H9 (cell line): Measurements from ENCODE around the gene NOD1. TPM values are rescaled to one million over a fixed set of nuclear protein-coding genes. Genes with fewer than 3 reads are reported as not detected.

ENCODE experiments used
- DNase-seq: peaks from one replicate; pipeline ENCODE4 v3.0.0-alpha.2; 2017
- H2AFZ ChIP-seq: one replicate; pipeline ENCODE4 v1.6.1; 2013; ENCODE audit warnings: mild to moderate bottlenecking, low read length, control low read depth, moderate library complexity
- H2AK5ac ChIP-seq: 2 replicates; pipeline ENCODE4 v1.6.1; 2013; ENCODE audit warnings: low read length, control low read depth, mixed read lengths; ENCODE audit not compliant: insufficient read length
- H2BK120ac ChIP-seq: one replicate; pipeline ENCODE4 v1.6.1; 2013; ENCODE audit warnings: low read depth, mild to moderate bottlenecking, low read length, control low read depth, inconsistent platforms; ENCODE audit not compliant: poor library complexity, severe bottlenecking
- H2BK12ac ChIP-seq: 2 replicates; pipeline ENCODE4 v1.6.1; 2013; ENCODE audit warnings: low read length, control low read depth, mixed read lengths, low read depth; ENCODE audit not compliant: insufficient read length
- H2BK15ac ChIP-seq: 2 replicates; pipeline ENCODE4 v1.6.1; 2013; ENCODE audit warnings: low read depth, low read length, control low read depth
- H2BK20ac ChIP-seq: one replicate; pipeline ENCODE4 v1.6.1; 2013; ENCODE audit warnings: low read depth, mild to moderate bottlenecking, low read length, control low read depth, inconsistent platforms; ENCODE audit not compliant: poor library complexity, severe bottlenecking
- H2BK5ac ChIP-seq: 2 replicates; pipeline ENCODE4 v1.6.1; 2013; ENCODE audit warnings: low read length, control low read depth, mixed read lengths; ENCODE audit not compliant: insufficient read length
- H3K14ac ChIP-seq: 2 replicates; pipeline ENCODE4 v1.6.1; 2013; ENCODE audit warnings: low read length, control low read depth; ENCODE audit not compliant: insufficient read depth
- H3K18ac ChIP-seq: 2 replicates; pipeline ENCODE4 v1.6.1; 2013; ENCODE audit warnings: low read depth, mild to moderate bottlenecking, mixed read lengths, low read length, control low read depth; ENCODE audit not compliant: insufficient read length
- H3K23ac ChIP-seq: 2 replicates; pipeline ENCODE4 v1.6.1; 2013; ENCODE audit warnings: low read length, control low read depth, mixed read lengths, low read depth; ENCODE audit not compliant: insufficient read length
- H3K23me2 ChIP-seq: 2 replicates; pipeline ENCODE4 v1.6.1; 2013; ENCODE audit warnings: low read depth, mild to moderate bottlenecking, mixed read lengths, low read length, control low read depth; ENCODE audit not compliant: insufficient read length, poor library complexity, severe bottlenecking
- H3K27ac ChIP-seq: 2 replicates; pipeline ENCODE4 v1.5.1; 2013; ENCODE audit warnings: low read length, control low read depth, mixed read lengths, low read depth; ENCODE audit not compliant: insufficient read length
- H3K27me3 ChIP-seq: 2 replicates; pipeline ENCODE4 v1.6.1; 2013; ENCODE audit warnings: low read length, control low read depth, inconsistent platforms; ENCODE audit not compliant: insufficient read depth
- H3K4ac ChIP-seq: 2 replicates; pipeline ENCODE4 v1.6.1; 2013; ENCODE audit warnings: low read depth, mild to moderate bottlenecking, control low read depth, inconsistent platforms, low read length, moderate library complexity
- H3K4me1 ChIP-seq: 2 replicates; pipeline ENCODE4 v1.6.1; 2013; ENCODE audit warnings: low read length, control low read depth, inconsistent platforms; ENCODE audit not compliant: insufficient read depth
- H3K4me2 ChIP-seq: 2 replicates; pipeline ENCODE4 v1.6.1; 2013; ENCODE audit warnings: low read length, control low read depth, mixed read lengths; ENCODE audit not compliant: insufficient read length, insufficient read depth
- H3K56ac ChIP-seq: 2 replicates; pipeline ENCODE4 v1.6.1; 2013; ENCODE audit warnings: low read depth, mild to moderate bottlenecking, mixed read lengths, low read length, control low read depth; ENCODE audit not compliant: insufficient read length
- H3K79me1 ChIP-seq: 2 replicates; pipeline ENCODE4 v1.6.1; 2013; ENCODE audit warnings: low read depth, mild to moderate bottlenecking, moderate library complexity, low read length, control low read depth, inconsistent platforms; ENCODE audit not compliant: insufficient read depth, poor library complexity, severe bottlenecking
- H3K79me2 ChIP-seq: 2 replicates; pipeline ENCODE4 v1.6.1; 2013; ENCODE audit warnings: low read length, control low read depth, inconsistent platforms; ENCODE audit not compliant: insufficient read depth
- H3K9ac ChIP-seq: 2 replicates; pipeline ENCODE4 v1.6.1; 2013; ENCODE audit warnings: low read length, control low read depth, mixed read lengths; ENCODE audit not compliant: insufficient read length; ENCODE audit errors: extremely low read depth
- H3K9me3 ChIP-seq: one replicate; pipeline ENCODE4 v1.6.1; 2013; ENCODE audit warnings: low read depth, low read length, inconsistent platforms; ENCODE audit not compliant: control insufficient read depth
- H3T11ph ChIP-seq: one replicate; pipeline ENCODE4 v1.6.1; 2013; ENCODE audit warnings: mild to moderate bottlenecking, low read length, control low read depth, inconsistent platforms
- H4K20me1 ChIP-seq: one replicate; pipeline ENCODE4 v1.6.1; 2013; ENCODE audit not compliant: control insufficient read depth, insufficient read length, insufficient read depth
- H4K5ac ChIP-seq: 2 replicates; pipeline ENCODE4 v1.6.1; 2013; ENCODE audit warnings: low read depth, mild to moderate bottlenecking, mixed read lengths, low read length, control low read depth; ENCODE audit not compliant: insufficient read length
- H4K8ac ChIP-seq: replicated peaks from 2 replicates; pipeline ENCODE4 v1.6.1; 2013; ENCODE audit warnings: low read length, control low read depth, mixed read lengths, low read depth; ENCODE audit not compliant: insufficient read length
- H4K91ac ChIP-seq: 2 replicates; pipeline ENCODE4 v1.6.1; 2013; ENCODE audit warnings: low read depth, mild to moderate bottlenecking, moderate library complexity, mixed read lengths, low read length, control low read depth; ENCODE audit not compliant: insufficient read length
- H3K27ac Mint-ChIP-seq, 3 experiments: 2 replicates in 2 of 3; 3 replicates in 1 of 3; pipeline ENCODE4 v1.8.0; 2020 to 2021; ENCODE audit warnings: mixed read lengths in 3 of 3, mild to moderate bottlenecking in 1 of 3, moderate library complexity in 1 of 3
- H3K27me3 Mint-ChIP-seq: 2 replicates; pipeline ENCODE4 v1.8.0; 2021; ENCODE audit warnings: low read depth, mild to moderate bottlenecking, moderate library complexity, mixed read lengths
- H3K36me3 Mint-ChIP-seq, 3 experiments: 2 replicates in 2 of 3; 3 replicates in 1 of 3; pipeline ENCODE4 v1.8.0; 2020 to 2021; ENCODE audit warnings: low read depth in 3 of 3, mixed read lengths in 3 of 3; ENCODE audit not compliant: insufficient read depth in 1 of 3
- H3K4me1 Mint-ChIP-seq, 2 experiments: 2 replicates each; pipeline ENCODE4 v1.8.0; 2020; ENCODE audit warnings: mixed read lengths in 2 of 2
- H3K4me3 Mint-ChIP-seq, 2 experiments: 2 replicates in 1 of 2; 3 replicates in 1 of 2; pipeline ENCODE4 v1.8.0; 2020 to 2021; ENCODE audit warnings: mild to moderate bottlenecking in 2 of 2, mixed read lengths in 2 of 2, moderate library complexity in 1 of 2
- H3K9me3 Mint-ChIP-seq, 2 experiments: 2 replicates in 1 of 2; 3 replicates in 1 of 2; pipeline ENCODE4 v1.8.0; 2020; ENCODE audit warnings: mild to moderate bottlenecking in 2 of 2, mixed read lengths in 2 of 2, moderate library complexity in 1 of 2
- WGBS: extraction: QIAGEN DNeasy Blood & Tissue Kit; methylation state at CpG from one replicate; pipeline ENCODE4 v1.1.7; 2013; ENCODE audit warnings: missing lambda C conversion rate, low lambda C conversion rate, mixed read lengths; ENCODE audit not compliant: insufficient read length; ENCODE audit errors: extremely low coverage; 5-methylcytosine and 5-hydroxymethylcytosine counted together
- total RNA-seq: library from RNA; stranded (reverse); gene quantifications from 2 replicates; pipeline ENCODE4 v1.2.1, GENCODE V29; 2021
- TF ChIP-seq, protein P1 (sequence below): fragments of 200-600 bp; sonication (generic); conservative IDR thresholded peaks from 3 replicates; pipeline ENCODE4 v1.8.0; 2021; ENCODE audit warnings: antibody characterized with exemption, mild to moderate bottlenecking

Gene NOD1
- total RNA-seq, 1 experiment from 2014 or later, result 5.3 TPM

DNA sequence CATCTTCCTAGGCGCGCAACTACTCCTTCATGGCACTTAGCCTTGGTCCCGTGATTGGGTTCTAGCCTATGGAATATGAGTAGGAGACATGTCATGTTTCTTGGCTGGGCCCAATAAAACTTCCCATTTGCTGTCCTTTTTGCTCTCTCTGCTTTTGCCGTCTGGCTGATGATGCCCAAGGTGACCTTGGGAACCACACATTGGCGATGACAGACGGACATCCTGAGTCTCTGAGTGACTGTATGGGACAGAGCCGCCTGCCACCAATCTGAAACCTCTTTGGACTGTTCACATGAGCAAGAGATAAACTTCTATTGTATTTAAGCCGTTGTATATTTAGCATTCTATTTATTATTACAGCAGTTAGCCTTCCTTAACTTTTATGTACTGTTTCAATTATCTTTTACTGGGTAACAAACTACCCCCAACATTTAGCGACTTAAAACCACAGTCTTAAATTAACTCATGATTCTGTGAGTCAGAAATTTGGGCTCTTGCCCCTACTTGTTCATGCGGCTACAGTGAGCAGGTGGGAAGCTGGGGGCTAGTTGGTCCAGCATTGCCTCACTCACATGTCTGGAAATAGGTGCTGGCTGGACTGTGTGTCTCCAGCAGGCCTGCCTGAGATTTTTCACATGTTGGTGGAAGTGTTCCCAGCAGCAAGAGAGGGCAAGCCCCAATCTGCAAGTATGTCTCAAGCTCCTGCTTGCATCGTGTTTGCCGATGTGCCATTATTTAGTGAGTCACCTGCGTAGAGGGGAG is 71.7 kb downstream of the NOD1 start:
- Histone ChIP-seq H2BK120ac (no peak overlapping the region), H4K91ac (no peak overlapping the region), H3K23ac (no peak overlapping the region), H3K27me3 (no peaks in the 10 kb centered on the region), H2AK5ac (no peak overlapping the region), H3K23me2 (no peaks in the 10 kb centered on the region), H3K79me2 (no peaks in the 10 kb centered on the region), H4K5ac (no peak overlapping the region), H3K14ac (no peak overlapping the region), H4K20me1 (no peaks in the 10 kb centered on the region), H3K9me3 (no peaks in the 10 kb centered on the region), H4K8ac (no peak overlapping the region), H3K4me1 (no peaks in the 10 kb centered on the region), H2BK12ac (no peak overlapping the region), H2BK20ac (no peak overlapping the region), H2BK5ac (no peak overlapping the region), H3T11ph (no peak overlapping the region), H3K56ac (no peak overlapping the region), H2AFZ (no peak overlapping the region), H2BK15ac (no peak overlapping the region), H3K4me2 (no peak overlapping the region), H3K27ac (no peak overlapping the region), H3K4ac (no peak overlapping the region), H3K18ac (no peak overlapping the region), H3K9ac (no peak overlapping the region), H3K79me1 (no peaks in the 10 kb centered on the region)
- H3K36me3 Mint-ChIP-seq, result peaks cover 4 to 11% (median 5%) of the 10 kb centered on the region in 3 experiments; a peak in 6 of 7 replicates
- H3K27ac Mint-ChIP-seq, result no peak overlapping the region
- DNase-seq, result no peak
- no peaks in the 10 kb centered on the region for H3K27me3 Mint-ChIP-seq
- TF ChIP-seq, protein P1, sequence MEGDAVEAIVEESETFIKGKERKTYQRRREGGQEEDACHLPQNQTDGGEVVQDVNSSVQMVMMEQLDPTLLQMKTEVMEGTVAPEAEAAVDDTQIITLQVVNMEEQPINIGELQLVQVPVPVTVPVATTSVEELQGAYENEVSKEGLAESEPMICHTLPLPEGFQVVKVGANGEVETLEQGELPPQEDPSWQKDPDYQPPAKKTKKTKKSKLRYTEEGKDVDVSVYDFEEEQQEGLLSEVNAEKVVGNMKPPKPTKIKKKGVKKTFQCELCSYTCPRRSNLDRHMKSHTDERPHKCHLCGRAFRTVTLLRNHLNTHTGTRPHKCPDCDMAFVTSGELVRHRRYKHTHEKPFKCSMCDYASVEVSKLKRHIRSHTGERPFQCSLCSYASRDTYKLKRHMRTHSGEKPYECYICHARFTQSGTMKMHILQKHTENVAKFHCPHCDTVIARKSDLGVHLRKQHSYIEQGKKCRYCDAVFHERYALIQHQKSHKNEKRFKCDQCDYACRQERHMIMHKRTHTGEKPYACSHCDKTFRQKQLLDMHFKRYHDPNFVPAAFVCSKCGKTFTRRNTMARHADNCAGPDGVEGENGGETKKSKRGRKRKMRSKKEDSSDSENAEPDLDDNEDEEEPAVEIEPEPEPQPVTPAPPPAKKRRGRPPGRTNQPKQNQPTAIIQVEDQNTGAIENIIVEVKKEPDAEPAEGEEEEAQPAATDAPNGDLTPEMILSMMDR, result no peak
- no peak overlapping the region for H3K4me3 Mint-ChIP-seq
- H3K9me3 Mint-ChIP-seq, result no peaks in the 10 kb centered on the region
- WGBS, result no CpG with 5 or more reads among the region's 13 CpGs
- H3K4me1 Mint-ChIP-seq, result peaks cover 0 to 3% of the 10 kb centered on the region in 2 experiments; a peak in 1 of 4 replicates
